Dedifferentiated amniotic fluid mesenchymal stem cell (primary cell): ENCODE measurements around the gene AKNAD1.

ENCODE experiments used
- DNase-seq: peaks from one replicate; pipeline ENCODE4 v3.0.0-alpha.2; 2016; ENCODE audit errors: extremely low spot score

AKNAD1 gene

GRCh38 chr1:108865316-108865910 lies 8.5 kb upstream of the AKNAD1 start:
- DNase-seq, result no peak

- no peak for DNase-seq
Observed at GRCh38 chr1:108863984-108864383, 7.1 kb upstream of the AKNAD1 start.

- no peak for DNase-seq
Observed at GRCh38 chr1:108862698-108863477, 6.0 kb upstream of the AKNAD1 start.

- no peak for DNase-seq
Observed at GRCh38 chr1:108862017-108862610, 5.2 kb upstream of the AKNAD1 start.

- DNase-seq, result no peak
Observed at GRCh38 chr1:108861566-108861965, 4.7 kb upstream of the AKNAD1 start.

- no peak for DNase-seq
Observed at GRCh38 chr1:108860190-108860907, 3.5 kb upstream of the AKNAD1 start.

- DNase-seq, result no peak
Observed at GRCh38 chr1:108858230-108858950, 1.5 kb upstream of the AKNAD1 start.

- peak; percentile 20 for DNase-seq
Observed at GRCh38 chr1:108854221-108855019, 2.5 kb downstream of the AKNAD1 start.

- DNase-seq, result no peak
Observed at GRCh38 chr1:108852221-108852975, 4.5 kb downstream of the AKNAD1 start.

GRCh38 chr1:108851567-108851966 lies 5.3 kb downstream of the AKNAD1 start:
- no peak for DNase-seq

GRCh38 chr1:108850929-108851328 lies 6.0 kb downstream of the AKNAD1 start:
- no peak for DNase-seq

- no peak for DNase-seq
Observed at GRCh38 chr1:108848806-108849205, 8.1 kb downstream of the AKNAD1 start.

- DNase-seq, result no peak
Observed at GRCh38 chr1:108847494-108847893, 9.4 kb downstream of the AKNAD1 start.

- DNase-seq, result no peak
Observed at GRCh38 chr1:108845991-108846390, 10.9 kb downstream of the AKNAD1 start.

- no peak for DNase-seq
Observed at GRCh38 chr1:108845446-108845845, 11.4 kb downstream of the AKNAD1 start.

GRCh38 chr1:108843390-108844137 lies 13.3 kb downstream of the AKNAD1 start:
- no peak for DNase-seq

GRCh38 chr1:108842525-108843181 lies 14.2 kb downstream of the AKNAD1 start:
- no peak for DNase-seq

GRCh38 chr1:108841703-108842102 lies 15.2 kb downstream of the AKNAD1 start:
- no peak for DNase-seq

GRCh38 chr1:108832929-108833328 lies 24.0 kb downstream of the AKNAD1 start:
- DNase-seq, result no peak
